Measurements from ENCODE around the gene STK39. TPM values are rescaled to one million over a fixed set of nuclear protein-coding genes. Genes with fewer than 3 reads are reported as not detected.
"Not testable (repeated sequence)": the region's sequence is repeated elsewhere in the genome, so short reads cannot be mapped to it uniquely, and the experiment has no call there.

The STK39 gene
- total RNA-seq, 2 experiments from 2014 or later: 28.2 to 31.4 TPM

DNA sequence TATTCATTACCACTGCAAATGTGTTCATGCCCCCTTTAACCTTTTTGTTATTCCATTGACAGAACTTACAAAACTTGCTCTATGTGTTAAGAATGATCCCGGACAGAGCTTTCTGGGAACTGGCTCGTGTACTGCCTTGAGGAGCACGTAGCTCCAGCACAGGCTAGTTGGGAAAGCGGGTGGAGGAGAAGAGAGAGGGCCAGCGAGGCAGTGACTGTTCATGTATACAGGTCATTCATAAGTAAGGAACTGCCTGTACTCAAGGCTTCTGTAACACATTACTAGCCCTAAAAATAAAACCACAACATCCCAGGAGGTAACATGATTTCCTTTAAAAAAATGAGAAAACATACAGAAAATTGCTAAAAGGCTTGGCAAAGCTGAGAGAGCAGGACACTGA, 109.0 kb downstream of the STK39 start:
- Mint-ChIP-seq H3K9me3 (no peaks in the 10 kb centered on the region), H3K27me3 (no peaks in the 10 kb centered on the region), H3K27ac (no peak overlapping the region), H3K4me3 (no peak overlapping the region), H3K4me1 (peaks cover 6% of the 10 kb centered on the region), H3K36me3 (ENCODE audit: low read depth) (peaks cover 14% of the 10 kb centered on the region)
- ChIA-PET POLR2A (no interaction called here), CTCF (no interaction called here)
- DNase-seq: no peak

GRCh38 chr2:168137510-168138180, 109.8 kb downstream of the STK39 start:
- peaks cover 20% of the 10 kb centered on the region for H3K36me3 Mint-ChIP-seq (ENCODE audit: low read depth)
- H3K27ac Mint-ChIP-seq: no peak overlapping the region
- ChIA-PET CTCF (no interaction called here), POLR2A (no interaction called here)
- H3K9me3 Mint-ChIP-seq: no peaks in the 10 kb centered on the region
- no peak overlapping the region for H3K4me3 Mint-ChIP-seq
- DNase-seq: no peak
- H3K27me3 Mint-ChIP-seq: no peaks in the 10 kb centered on the region
- H3K4me1 Mint-ChIP-seq: peaks cover 6% of the 10 kb centered on the region

DNA sequence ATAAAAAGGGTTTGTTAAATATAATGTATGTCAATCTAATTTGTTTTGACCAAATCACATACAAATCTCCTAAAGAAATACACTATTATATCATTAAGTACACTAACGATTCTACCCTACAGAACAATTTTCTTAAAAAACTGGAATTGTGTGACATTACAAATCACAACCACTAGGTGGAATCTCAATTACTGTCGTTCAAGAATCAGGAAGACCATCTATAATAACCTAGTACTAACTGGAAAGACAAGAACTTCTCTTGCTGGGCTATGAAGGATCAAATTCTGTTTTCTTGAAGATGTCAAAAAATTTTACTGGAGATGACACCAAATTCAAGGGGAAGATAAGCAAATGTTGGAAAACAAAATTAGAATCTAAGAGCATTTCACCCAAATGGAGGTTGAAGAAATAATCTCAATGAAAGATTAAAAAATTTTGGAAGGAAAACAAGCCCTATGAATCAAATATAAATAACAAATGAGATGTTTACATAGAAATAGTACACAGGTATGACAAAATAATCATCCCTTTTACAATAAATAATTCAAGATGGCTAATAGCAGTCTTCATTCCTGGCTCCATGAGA, 110.9 kb downstream of the STK39 start:
- peaks cover 25% of the 10 kb centered on the region for H3K36me3 Mint-ChIP-seq (ENCODE audit: low read depth)

DNA sequence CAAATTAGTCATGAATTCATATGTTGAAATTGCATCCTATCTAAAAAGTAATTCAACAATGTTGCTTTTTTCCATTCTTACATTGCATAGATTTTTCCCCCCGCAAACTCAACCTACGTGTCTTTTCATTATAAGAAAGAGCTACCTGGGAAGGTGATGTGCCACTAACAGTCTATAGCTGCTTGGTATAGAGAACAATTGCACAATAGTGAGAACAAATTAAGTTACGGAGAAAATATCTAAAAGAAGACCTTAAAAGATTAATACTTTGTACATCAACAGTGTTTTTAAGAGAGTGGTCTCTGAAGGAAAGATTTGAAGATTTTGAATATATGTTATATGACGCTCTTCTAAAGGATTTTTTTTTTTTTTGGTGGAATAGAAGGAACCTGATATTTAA, 111.8 kb downstream of the STK39 start:
- ChIA-PET POLR2A (no interaction called here), CTCF (interaction anchor here (0.8 kb wide), 1 partner anchor 17 kb away, joined by 3 read pairs; no protein-coding TSS in a partner anchor)
- H3K27ac Mint-ChIP-seq: no peak overlapping the region
- no peak for DNase-seq
- H3K27me3 Mint-ChIP-seq: no peaks in the 10 kb centered on the region
- H3K9me3 Mint-ChIP-seq: no peaks in the 10 kb centered on the region
- H3K36me3 Mint-ChIP-seq (ENCODE audit: low read depth): peaks cover 25% of the 10 kb centered on the region
- H3K4me1 Mint-ChIP-seq: peaks cover 6% of the 10 kb centered on the region
- H3K4me3 Mint-ChIP-seq: no peak overlapping the region

More for the DNA sequence above, 110.9 kb downstream of the STK39 start:
- no peak overlapping the region for H3K27ac Mint-ChIP-seq
- POLR2A ChIA-PET: no interaction called here
- H3K9me3 Mint-ChIP-seq: no peaks in the 10 kb centered on the region
- H3K4me1 Mint-ChIP-seq: peaks cover 6% of the 10 kb centered on the region
- no peak overlapping the region for H3K4me3 Mint-ChIP-seq
- no peaks in the 10 kb centered on the region for H3K27me3 Mint-ChIP-seq
- no peak for DNase-seq
- CTCF ChIA-PET: no interaction called here

DNA sequence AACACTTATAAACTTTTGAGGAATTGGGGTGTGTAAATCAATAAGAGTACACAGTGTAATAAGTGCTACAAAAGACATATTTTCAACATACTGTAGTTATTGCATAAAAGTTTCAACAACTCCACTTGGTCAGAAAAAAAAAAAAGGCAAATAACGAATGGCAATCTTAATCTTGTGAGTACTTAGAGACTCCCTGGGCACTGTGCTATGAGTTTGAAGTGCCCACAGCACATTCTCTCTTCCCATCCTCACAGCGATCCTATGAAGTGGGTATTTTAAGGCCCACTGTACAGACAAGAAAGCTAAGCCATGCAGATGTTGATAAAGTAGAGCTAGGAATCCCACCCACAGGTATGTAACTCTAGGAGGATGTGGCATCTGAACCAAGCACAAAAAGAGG, 112.3 kb downstream of the STK39 start:
- H3K9me3 Mint-ChIP-seq: no peaks in the 10 kb centered on the region
- peaks cover 6% of the 10 kb centered on the region for H3K4me1 Mint-ChIP-seq
- CTCF ChIA-PET: interaction anchor here (0.8 kb wide), 1 partner anchor 16 kb away, joined by 3 read pairs; no protein-coding TSS in a partner anchor
- no peaks in the 10 kb centered on the region for H3K27me3 Mint-ChIP-seq
- no peak overlapping the region for H3K27ac Mint-ChIP-seq
- POLR2A ChIA-PET: no interaction called here
- no peak overlapping the region for H3K4me3 Mint-ChIP-seq
- DNase-seq: no peak
- peaks cover 25% of the 10 kb centered on the region for H3K36me3 Mint-ChIP-seq (ENCODE audit: low read depth)

GRCh38 chr2:168134485-168134884, 112.9 kb downstream of the STK39 start:
- Mint-ChIP-seq H3K9me3 (no peaks in the 10 kb centered on the region), H3K4me3 (no peak overlapping the region), H3K4me1 (peaks cover 6% of the 10 kb centered on the region), H3K27ac (no peak overlapping the region), H3K27me3 (no peaks in the 10 kb centered on the region), H3K36me3 (ENCODE audit: low read depth) (peaks cover 26% of the 10 kb centered on the region)
- no peak for DNase-seq
- ChIA-PET POLR2A (no interaction called here), CTCF (no interaction called here)

- H3K9me3 Mint-ChIP-seq: no peaks in the 10 kb centered on the region
- ChIA-PET CTCF (interaction anchor here (0.9 to 1.4 kb wide), 2 partner anchors 15 to 71 kb away, joined by 3 to 4 read pairs; no protein-coding TSS in a partner anchor), POLR2A (no interaction called here)
- peaks cover 33% of the 10 kb centered on the region for H3K36me3 Mint-ChIP-seq (ENCODE audit: low read depth)
- H3K27me3 Mint-ChIP-seq: no peaks in the 10 kb centered on the region
- H3K27ac Mint-ChIP-seq: no peak overlapping the region
- DNase-seq: no peak
- no peak overlapping the region for H3K4me3 Mint-ChIP-seq
- H3K4me1 Mint-ChIP-seq: peaks cover 3% of the 10 kb centered on the region
Measured at GRCh38 chr2:168132389-168132788, 115.0 kb downstream of the STK39 start.

- ChIA-PET POLR2A (no interaction called here), CTCF (interaction anchor here (0.9 kb wide), 1 partner anchor 11 kb away, joined by 4 read pairs; no protein-coding TSS in a partner anchor)
Measured at GRCh38 chr2:168130346-168130745, 117.0 kb downstream of the STK39 start.

GRCh38 chr2:168127371-168127770, 120.0 kb downstream of the STK39 start:
- H3K27me3 Mint-ChIP-seq: no peaks in the 10 kb centered on the region

More at GRCh38 chr2:168130346-168130745, 117.0 kb downstream of the STK39 start:
- Mint-ChIP-seq H3K36me3 (ENCODE audit: low read depth) (peaks cover 37% of the 10 kb centered on the region), H3K4me3 (no peak overlapping the region), H3K4me1 (no peaks in the 10 kb centered on the region), H3K27me3 (no peaks in the 10 kb centered on the region), H3K9me3 (no peaks in the 10 kb centered on the region), H3K27ac (no peak overlapping the region)
- no peak for DNase-seq

GRCh38 chr2:168122210-168122609, 125.2 kb downstream of the STK39 start:
- H3K9me3 Mint-ChIP-seq, POLR2A ChIA-PET, H3K27ac Mint-ChIP-seq, H3K4me3 Mint-ChIP-seq, DNase-seq, CTCF ChIA-PET, H3K4me1 Mint-ChIP-seq, H3K27me3 Mint-ChIP-seq: not testable (repeated sequence)
- H3K36me3 Mint-ChIP-seq (ENCODE audit: low read depth): peaks cover 23% of the 10 kb centered on the region

More at GRCh38 chr2:168127371-168127770, 120.0 kb downstream of the STK39 start:
- DNase-seq: no peak
- CTCF ChIA-PET: interaction anchor here (2.1 kb wide), 1 partner anchor 9 kb away, joined by 8 read pairs; no protein-coding TSS in a partner anchor
- peaks cover 38% of the 10 kb centered on the region for H3K36me3 Mint-ChIP-seq (ENCODE audit: low read depth)
- H3K27ac Mint-ChIP-seq: no peak overlapping the region
- H3K4me1 Mint-ChIP-seq: peaks cover 1% of the 10 kb centered on the region
- no peaks in the 10 kb centered on the region for H3K9me3 Mint-ChIP-seq
- no peak overlapping the region for H3K4me3 Mint-ChIP-seq
- POLR2A ChIA-PET: no interaction called here

- DNase-seq: no peak
- H3K36me3 Mint-ChIP-seq (ENCODE audit: low read depth): peaks cover 19% of the 10 kb centered on the region
- H3K9me3 Mint-ChIP-seq: no peaks in the 10 kb centered on the region
- H3K27me3 Mint-ChIP-seq: no peaks in the 10 kb centered on the region
- H3K4me1 Mint-ChIP-seq: peaks cover 4% of the 10 kb centered on the region
- no peak overlapping the region for H3K4me3 Mint-ChIP-seq
- H3K27ac Mint-ChIP-seq: no peak overlapping the region
- ChIA-PET POLR2A (no interaction called here), CTCF (interaction anchor here (1.7 to 1.9 kb wide), 2 partner anchors 14 to 25 kb away, joined by 4 to 5 read pairs; no protein-coding TSS in a partner anchor)
Measured at GRCh38 chr2:168120730-168121129, 126.7 kb downstream of the STK39 start.

- no peak overlapping the region for H3K4me3 Mint-ChIP-seq
- no peaks in the 10 kb centered on the region for H3K9me3 Mint-ChIP-seq
- ChIA-PET CTCF (interaction anchor here (1.7 to 1.9 kb wide), 2 partner anchors 14 to 25 kb away, joined by 4 to 5 read pairs; no protein-coding TSS in a partner anchor), POLR2A (no interaction called here)
- peaks cover 4% of the 10 kb centered on the region for H3K4me1 Mint-ChIP-seq
- H3K27me3 Mint-ChIP-seq: no peaks in the 10 kb centered on the region
- H3K36me3 Mint-ChIP-seq (ENCODE audit: low read depth): peaks cover 15% of the 10 kb centered on the region
- no peak overlapping the region for H3K27ac Mint-ChIP-seq
- no peak for DNase-seq
Measured at GRCh38 chr2:168120310-168120709, 127.1 kb downstream of the STK39 start.

GRCh38 chr2:168119515-168120141, 127.8 kb downstream of the STK39 start:
- ChIA-PET CTCF (interaction anchor here (0.6 to 1.9 kb wide), 9 partner anchors 9 to 197 kb away, joined by 3 to 8 read pairs (median 4); no protein-coding TSS in a partner anchor), POLR2A (no interaction called here)
- H3K27me3 Mint-ChIP-seq: no peaks in the 10 kb centered on the region
- H3K4me3 Mint-ChIP-seq: no peak overlapping the region
- H3K36me3 Mint-ChIP-seq (ENCODE audit: low read depth): peaks cover 11% of the 10 kb centered on the region
- H3K4me1 Mint-ChIP-seq: peaks cover 3% of the 10 kb centered on the region
- DNase-seq: peak; percentile 54
- no peaks in the 10 kb centered on the region for H3K9me3 Mint-ChIP-seq
- no peak overlapping the region for H3K27ac Mint-ChIP-seq
